ENCODE data around the gene SORCS2.

Gene SORCS2

DNA sequence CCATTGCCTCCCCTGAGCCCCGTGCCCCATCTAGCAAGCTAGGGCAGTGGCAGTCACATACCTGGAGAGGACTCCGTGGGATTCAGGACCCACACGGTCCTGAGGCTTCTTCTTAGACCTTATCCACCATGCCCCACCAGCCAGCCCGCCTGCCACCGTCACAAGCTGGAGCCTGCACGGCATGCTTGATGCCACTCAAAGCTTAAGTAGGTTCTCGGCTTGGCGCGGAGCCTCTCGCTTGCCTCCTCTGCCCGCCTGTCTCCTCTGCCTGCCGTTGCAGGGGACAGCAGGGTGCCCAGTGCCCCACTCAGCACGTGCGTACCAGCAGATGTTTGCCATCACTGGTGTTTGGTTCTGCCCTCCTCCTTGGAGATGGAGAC is 228.3 kb downstream of the SORCS2 start:
- DNase-seq, result no peak

DNA sequence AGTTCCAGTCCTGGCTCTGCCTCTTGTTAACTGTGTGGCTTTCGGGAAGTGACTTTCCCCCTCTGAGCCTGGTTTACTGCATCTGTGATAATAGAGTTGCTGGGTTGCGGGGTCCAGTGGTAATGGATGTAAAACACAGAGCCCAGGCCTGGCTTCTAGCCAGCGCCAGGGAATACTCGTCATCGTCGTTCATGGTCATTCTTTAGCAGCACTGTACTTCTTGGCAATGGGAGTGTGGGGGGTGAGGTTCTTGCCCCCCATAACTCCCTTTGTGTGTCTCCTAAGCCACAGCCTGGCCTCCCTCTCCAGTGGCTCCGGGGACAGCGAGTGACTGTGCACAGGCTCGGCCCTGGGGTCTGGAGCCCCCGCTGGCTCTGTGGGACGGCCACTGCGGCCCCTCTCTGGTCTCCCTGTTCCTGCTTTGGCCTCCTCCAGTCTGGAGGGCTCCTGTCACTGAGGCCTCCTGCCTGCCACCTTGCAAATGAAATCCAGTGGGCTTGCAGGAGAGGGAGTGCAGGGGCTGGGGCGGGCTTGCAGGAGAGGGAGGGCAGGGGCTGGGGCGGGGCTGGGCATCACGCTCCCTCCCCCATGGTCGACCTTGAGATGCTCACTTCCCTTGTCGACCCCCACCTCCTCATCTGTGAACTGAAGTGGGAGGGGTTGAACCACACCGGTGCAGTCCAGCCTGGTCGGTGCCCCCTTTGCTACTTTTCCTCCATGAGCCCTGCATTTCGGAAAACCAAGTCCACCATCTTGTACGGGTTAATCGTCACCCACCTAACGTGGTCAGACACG is 229.2 kb downstream of the SORCS2 start:
- DNase-seq, result no peak

DNA sequence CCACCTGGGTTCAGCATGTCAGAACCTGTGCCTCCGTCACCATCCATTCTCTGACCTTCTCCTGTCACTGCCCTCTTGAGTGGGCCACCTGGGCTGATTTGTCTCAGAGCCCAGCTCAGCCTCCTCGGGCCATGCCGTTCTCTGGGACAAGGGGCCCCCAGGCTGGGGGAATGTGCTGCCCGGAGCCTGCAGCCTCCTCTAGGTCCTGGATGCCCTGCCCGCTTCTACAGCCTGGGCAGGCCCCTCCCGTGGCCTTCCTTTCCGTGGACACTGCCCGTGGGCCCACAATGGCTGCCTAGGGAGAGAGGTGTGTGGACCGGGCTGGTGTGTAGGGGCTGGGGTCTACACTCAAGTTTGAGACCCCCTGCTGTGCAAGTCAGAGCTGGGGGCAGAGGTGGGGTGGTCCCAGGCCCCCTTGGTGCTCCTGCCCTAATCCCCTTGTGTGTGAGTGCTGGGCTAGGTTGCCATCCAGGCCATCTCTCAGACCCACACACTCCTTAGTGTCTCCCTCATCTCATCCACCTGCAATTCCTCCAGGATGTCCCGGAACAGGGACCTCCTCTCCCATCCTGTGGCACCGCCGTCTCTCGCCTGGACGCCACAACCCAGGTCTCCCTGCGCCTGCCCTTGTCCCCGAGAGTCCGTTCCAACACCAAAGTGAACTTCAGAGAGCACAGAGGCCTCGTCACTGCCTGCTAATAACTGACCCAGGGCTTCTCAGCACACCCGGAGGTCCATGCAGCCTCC is 230.0 kb downstream of the SORCS2 start:
- no peak for DNase-seq

DNA sequence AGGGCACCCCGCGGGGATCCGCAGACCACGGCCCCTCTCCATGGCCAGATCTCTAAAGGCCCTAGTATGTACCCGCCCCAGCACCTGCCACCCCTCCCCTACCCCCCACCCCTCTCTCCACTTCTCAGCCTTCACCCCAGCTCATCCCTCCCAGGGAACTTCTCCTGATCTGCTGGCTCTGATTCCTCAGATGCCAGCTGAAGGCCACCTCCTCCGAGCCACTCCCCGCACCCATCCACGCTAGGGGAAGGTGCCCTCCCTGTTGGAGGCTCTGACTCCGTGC is 230.5 kb downstream of the SORCS2 start:
- no peak for DNase-seq

DNA sequence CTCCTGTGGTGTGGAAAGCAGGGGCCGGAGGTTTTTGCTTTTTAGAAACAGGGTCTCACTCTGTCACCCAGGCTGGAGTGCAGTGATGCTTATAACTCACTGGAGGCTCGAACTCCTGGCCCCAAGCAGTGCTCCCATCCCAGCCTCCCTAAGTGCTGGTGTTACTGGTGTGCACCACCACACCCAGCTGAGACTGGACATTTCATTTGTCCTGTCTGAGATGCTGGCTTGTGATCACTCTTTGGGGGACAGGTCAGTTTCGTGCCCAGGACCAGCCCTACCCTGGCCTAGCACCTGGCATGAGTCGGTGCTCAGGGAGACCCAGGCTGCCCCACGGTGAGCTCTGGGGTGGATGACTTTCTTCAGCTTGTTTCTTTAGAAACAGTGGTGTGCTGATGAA is 231.1 kb downstream of the SORCS2 start:
- no peak for DNase-seq

DNA sequence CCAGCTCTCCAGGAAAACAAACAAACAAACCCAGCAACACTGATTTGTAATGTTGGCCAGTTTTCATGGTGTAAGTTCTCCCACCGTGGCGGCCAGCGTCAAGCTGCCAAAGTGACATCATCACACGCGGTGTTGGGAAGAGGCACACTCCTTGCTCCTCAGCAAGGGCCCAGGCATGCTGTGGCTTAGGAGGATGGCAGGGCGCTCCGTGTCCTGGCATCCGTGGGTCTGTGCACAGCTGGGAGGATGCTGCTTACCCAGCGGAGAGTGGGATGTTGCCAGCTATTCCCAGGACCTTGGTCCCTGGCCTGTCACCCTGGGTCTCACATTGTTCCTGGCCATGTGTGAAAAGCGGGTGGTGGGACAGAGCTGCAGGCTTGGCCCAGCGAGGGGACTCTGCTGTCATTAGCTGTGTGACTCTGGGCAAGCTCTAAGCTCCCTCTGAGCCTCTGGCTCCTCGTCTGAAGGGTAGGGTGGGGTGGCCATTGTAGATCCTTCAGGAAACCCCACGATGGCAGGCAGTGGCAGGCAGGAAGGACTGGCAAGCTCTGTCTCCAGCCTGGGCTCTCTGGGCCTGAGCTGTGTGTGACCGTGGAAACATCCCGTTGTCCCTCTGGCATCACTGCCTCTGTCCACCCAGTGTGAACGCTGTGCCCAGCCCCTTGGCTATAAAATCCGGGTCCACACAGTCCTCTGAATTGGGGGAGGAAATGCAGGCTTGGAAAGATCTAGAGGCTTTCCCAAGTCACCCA is 231.6 kb downstream of the SORCS2 start:
- no peak for DNase-seq

DNA sequence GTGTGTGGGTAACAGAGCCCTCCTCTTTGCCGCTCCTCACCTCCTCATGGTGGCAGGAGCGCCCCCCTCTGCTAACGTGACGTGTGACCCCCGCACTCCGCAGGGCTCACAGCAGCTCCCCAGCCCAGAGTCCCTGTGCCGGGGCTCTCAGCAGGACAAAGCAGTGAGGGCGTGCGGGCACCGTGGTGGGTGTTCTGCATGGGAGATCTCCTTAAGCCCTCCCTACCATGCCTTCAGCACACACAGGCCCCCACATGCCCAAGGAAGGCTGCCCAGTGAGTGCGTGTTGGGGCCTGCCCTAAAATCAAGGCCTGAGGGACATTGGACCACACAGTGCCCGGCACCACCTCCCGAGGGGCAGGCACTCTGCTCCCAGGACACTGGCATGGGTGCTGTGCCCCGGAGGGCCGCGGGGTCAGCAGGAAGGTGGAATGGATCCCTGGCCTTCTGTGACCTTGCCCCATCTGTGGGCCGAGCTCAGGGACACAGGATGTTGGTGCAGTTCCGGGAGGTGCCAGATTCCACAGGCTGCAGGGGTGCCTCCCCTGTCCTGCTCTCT is 232.3 kb downstream of the SORCS2 start:
- DNase-seq, result no peak

DNA sequence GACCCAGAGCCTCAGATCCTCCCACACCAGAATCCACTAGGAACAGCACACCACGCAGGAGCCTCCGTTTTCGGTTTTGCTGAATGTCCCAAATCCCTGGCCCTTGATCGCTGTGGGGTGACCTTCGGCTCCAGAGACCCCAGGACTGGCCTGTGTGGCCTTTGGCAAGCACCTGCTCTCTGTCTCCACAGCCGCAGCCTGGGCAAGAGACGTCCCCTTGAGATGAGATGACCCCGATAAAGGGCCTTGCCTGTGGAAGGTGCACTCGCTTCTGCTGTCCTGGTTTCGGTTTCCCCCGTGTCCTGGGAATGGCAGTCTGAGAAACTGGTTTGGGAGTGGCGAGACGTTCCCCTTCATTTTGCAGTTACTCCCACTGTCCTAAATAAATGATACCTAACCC is 232.8 kb downstream of the SORCS2 start:
- no peak for DNase-seq

DNA sequence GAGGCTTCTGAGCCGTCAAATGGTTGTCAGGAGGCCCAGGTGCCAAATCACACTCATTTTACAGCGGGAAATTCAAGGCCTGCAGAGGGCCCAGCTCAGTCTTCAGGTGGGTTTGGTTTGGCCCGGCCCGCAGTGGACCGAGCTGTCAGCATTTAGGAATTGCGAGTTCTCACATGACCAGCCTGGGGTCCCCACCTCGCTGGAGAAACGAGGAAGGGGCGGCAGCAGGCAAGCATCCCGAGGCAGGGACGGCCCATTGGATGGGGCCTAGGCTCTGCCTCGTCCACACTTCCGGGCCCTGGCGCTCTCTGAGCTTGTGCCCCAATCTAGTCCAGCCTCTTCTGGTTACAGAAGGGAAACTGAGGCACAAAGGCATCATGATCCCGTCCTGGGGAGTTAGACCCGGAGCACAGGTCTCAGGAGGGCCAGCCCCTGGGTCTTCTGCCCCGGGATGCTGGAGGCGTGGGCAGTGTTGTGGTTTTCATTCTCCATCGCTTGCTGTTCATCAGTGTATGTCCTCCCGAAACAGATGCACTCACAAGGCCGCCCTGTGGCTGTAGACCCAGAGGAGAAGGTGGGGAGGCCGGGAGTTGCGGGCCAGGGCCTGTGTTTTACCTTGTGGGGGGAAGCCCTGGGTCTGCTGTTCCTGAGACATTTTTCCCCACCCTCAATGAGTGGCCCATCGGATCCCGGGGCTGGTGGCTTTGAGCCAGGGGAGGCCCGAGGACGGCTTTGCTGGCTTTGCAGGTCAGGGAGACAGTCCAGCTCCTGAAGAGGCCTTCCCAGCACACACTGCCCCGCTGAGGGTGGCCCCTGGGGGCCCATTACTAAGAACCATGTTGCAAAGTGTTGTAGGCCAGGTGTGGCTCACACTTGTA is 233.5 kb downstream of the SORCS2 start:
- no peak for DNase-seq

DNA sequence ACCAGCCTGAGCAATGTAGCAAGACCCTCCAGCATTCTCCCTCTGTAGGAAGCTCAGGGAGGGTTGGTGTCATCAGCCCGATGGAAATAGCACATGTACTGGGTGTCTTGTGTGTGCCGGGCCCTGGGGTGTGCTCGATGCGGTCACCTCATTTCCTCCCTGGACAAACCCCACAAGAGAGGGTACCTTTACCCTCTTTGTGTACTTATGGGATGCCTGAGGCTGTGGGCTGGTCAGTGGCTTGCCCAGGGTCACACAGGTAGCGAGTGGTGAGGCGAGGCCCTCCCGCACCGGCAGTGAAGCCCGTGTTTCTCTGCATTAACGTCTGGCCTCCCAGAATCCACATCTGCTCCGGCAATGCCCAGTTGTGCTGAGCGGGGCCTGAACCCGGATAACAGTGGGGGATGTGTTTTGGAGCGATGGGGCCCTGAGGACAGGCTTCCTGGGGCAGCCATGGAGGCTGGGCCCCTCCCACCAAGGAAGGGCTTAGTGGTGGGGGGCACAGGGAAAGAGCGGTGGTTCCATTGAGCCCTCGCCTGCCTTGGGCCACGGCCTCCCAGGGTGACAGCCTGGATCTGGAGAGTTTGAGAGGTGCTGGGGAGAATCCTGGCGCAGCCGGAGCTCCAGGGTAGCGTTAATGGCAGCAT is 234.3 kb downstream of the SORCS2 start:
- DNase-seq, result no peak

DNA sequence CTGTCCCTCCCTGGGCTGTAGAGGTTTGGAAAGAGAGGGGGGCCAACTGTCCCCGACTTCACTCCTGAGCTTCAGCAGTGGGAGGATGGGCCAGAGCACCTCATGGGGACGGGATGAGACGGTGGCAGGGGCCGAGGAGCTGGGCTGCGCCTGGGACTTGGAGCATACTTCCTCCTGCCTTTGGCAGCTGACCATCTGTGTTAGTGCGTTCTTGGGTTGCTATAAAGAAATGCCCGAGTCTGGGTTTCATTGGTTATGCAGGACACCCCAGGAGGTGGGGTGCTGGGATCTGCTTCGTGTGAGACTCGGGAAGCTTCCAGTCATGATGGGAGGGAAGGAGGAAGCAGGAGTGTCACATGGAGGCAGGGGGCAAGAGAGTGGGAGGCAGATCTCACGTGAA is 235.0 kb downstream of the SORCS2 start:
- DNase-seq, result no peak

DNA sequence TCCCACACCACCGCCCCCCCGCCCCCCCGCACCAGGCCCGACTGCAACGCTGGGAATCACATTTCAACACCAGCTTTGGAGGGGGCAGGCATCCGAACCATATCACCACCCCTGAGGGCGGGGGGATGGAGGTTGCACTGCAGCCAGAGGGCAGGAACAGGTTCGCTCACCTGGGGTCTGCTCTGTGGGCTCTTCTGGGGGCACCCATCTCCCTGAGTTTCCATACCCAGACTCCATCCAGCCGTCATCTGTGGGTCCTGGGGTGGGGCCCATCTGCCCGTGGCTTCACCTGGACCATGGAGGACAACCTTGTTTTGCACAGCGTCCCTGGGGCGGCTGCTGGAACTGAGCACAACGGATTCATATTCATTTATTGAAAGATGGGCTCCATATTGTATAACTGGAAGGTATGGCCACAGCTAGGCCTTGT is 235.5 kb downstream of the SORCS2 start:
- DNase-seq, result no peak

DNA sequence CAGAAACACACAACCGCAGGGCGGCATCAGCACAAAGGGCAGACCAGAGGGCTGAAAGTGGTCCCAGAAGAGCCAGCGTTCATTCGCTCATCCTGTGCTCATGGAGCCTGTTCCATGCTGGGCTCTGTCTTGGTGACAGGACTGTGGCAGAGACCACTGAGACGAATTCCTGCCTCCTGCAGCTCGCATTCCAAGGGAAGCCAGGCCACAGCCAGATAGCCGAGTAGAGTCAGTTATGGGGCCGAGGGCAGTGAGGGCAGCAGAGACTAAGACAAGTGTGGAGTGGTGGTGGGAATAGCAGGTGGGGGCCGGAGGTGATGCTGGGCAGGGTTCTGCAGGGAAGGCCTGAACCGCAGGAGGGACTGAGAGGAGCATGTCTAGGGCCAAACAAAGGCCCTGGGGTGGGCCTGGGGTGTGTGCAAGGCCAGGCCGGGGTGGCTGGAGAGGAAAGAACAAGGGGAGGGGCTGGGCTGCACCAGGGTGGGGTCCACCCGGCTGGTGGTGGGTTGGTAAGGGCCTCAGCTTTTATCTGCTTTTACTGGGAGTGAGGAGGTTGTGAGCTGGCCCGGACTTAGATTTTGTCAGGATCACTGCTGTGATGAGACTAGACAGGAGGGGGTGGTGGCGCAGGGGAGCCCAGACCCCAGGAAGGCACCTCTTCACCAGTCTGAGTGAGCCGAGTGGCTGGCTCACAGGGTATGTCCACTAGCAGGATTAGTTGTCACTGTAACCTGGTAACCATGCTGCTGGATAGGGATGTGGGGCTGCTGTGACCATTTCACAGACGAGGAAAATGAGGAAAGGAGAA is 236.1 kb downstream of the SORCS2 start:
- DNase-seq, result no peak

DNA sequence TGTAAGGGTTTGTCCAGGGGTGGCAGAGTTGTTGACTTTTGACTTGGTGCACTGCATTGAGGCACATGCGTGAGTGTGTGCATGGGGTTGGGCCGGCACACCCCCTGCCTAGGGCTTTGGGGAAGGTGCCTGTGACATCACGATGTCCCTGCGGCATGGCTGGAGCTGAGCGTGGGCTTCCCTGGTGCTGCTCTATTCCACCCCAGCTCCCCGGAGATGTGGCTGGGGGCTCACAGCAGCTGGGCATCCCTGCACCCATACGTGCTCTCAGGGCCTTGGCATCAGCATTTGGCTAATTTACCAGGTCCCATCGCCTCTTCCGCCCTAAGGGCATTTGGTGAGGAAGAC is 236.7 kb downstream of the SORCS2 start:
- DNase-seq, result no peak

DNA sequence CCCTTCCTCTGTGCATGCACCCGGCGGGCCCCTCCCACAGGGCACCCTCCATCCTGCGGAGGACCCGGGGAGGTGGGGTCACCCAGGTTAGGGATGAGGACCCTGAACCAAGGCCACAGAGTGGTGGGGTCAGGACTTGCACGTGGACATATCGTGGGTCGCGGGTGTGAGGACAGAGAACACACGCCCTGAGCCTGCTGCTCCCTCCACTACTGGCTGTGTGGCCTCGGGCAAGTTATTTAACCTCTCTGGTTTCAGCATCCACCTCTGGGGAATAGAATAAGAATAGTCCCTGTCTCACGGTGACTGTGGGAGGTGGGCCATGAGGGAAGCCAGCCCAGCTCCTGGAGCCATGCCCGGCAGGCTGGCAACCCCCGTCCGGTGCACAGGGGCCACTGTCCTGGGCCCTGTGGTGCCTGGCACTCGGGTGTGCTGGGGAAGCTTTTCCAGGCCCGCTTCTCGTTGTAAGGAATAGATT is 237.3 kb downstream of the SORCS2 start:
- DNase-seq, result no peak

DNA sequence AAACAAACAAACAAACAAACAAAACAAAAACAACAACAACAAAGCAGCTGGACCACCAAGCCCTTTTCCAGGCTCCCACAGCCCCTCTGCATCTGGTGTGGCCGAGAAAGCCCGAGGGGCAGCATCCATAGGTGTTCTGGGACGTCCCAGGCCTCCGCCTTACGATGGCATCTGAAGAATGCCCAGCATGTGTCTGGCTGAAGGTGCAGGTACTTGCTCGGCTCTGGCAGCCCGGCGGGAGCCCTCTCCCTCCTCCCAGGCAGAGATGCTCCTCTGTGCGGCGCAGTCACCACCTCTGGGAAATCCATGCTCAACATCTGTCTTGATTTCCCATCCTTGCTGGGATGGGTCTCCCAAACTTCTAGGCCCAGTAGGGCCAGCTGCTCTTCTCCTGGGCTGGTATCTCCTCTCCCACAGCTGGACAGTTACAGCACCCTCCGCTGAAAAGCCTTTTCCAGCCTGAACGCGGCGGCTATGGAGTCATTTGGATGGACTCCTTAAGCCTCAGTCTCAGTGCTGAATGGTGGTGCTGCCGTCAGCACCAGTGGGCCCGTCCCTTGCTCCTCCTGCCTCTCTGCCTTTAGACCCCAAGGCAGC is 238.1 kb downstream of the SORCS2 start:
- DNase-seq, result no peak

DNA sequence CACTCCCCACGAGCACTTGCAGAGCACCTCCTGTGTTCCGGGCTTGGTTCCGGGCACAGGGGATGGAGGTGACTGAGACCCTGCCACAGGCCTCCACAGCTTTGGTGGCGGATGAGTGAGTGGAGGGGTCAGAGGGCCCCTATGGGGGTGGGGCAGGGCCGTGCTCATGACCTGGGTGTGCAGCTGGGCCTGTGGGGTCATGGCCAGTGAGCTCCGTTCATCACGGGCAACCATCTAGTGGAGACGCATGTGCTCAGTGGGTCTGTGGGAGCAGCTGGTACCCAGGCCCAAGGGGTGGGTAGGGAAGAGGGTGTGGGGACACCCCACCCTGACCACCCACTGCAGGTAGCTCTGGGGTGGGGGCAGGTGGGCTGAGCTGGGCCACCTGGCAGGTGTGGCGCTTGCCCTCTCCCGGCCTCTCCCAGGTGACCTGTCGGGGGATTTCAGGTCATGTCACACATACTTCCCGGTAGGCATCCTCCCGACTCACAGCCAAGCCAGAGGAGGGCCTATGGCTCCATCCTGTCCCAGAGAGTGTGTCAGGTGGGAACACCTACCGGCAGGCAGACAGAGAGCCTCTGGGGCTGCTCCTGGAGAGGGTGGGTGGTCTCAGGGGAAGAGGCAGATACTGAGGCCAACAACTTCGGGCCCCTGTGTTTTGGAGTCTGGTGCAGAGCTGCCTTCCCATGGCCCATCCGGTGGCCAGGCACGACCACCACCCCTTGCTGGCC is 238.8 kb downstream of the SORCS2 start:
- no peak for DNase-seq

DNA sequence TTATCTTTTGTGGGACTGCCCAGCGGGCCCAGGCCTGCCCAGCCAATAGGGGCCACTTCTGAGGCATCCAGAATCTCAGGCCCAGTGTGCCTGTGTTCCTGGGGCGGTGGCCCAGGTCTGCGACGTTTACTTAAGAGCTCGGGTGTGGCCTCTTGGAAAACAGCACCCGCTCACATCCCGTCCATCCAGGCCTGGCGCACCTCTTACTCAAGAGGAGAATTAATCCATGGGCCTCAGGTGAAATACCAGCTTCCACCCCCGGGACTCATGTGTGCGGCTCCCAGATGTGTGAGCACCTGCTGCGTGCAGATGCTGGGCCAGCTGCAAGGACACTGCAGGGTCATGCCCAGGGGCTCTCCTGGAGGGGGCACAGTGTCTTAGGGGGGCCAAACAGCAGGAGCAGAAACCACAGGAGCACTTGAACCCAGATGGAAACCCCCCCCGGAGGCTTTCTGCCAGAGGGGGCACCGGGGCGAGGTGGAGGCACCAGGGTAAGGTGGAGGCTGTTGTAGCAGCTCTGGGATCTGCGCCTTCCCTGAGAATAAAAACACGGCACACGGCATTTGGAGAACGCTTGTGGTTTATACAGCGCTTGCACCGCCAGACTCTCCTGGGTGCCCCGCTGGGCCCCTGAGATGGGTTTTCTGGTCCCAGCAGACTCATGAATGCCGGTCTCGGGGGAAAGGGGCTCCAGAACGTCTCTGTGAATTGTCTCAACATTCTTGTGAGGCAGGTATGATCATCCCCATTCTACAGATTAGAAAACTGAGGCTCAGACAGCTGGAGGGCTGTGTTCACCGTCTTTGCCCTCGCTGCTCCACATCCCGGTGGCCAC is 239.6 kb downstream of the SORCS2 start:
- no peak for DNase-seq

Data from stimulated activated CD4-positive, alpha-beta T cell treated with anti-CD3 and anti-CD28 coated beads, Interleukin-2, amount 100 ng/mL, for 48 hours (primary cell).